ENCODE measurements around the gene DDAH1. TPM values are rescaled to one million over a fixed set of nuclear protein-coding genes. Genes with fewer than 3 reads are reported as not detected.
A peak's percentile ranks its signal among the peaks of the same experiment; 100 is the strongest.

Gene DDAH1
- total and polyA plus RNA-seq, 9 donors, result 3.3 to 32.3 (median 11.7) TPM

DNA sequence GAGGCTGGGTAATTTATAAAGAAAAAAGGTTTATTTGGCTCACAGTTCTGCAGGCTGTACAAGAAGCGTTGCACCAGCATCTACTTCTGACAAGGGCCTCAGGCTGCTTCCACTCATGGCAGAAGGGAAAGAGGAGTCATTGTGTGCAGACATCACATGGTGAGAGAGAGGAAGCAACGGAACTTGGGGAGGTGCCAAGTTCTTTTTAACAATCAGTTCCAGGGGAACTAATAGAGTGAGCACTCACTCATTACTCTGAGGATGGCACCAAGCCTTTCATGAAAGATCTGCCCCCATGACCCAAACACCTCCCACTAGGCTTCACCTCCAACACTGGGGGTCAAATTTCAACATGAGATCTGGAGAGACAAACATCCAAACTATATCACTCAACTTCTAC lies 77.2 kb downstream of the DDAH1 start:
- Histone ChIP-seq H3K4me1 (ENCODE audit: insufficient read depth) (no peaks in the 10 kb centered on the region), H3K27me3 (no peaks in the 10 kb centered on the region), H3K27ac (no peak overlapping the region), H3K36me3 (no peaks in the 10 kb centered on the region), H3K9me3 (no peaks in the 10 kb centered on the region), H3K4me3 (no peak overlapping the region)
- 69 to 73% (median 72%) methylated on average over 2 of the region's 2 CpGs for WGBS, 3 donors
- TF ChIP-seq POLR2A (IDR thresholded peaks at IDR 0.05) (no peak), EP300 (IDR thresholded peaks at IDR 0.05) (no peak), CTCF (IDR thresholded peaks at IDR 0.05) (no peak)
- intact Hi-C loops (cut with DNase I), result no loop called here
- no peak for DNase-seq

DNA sequence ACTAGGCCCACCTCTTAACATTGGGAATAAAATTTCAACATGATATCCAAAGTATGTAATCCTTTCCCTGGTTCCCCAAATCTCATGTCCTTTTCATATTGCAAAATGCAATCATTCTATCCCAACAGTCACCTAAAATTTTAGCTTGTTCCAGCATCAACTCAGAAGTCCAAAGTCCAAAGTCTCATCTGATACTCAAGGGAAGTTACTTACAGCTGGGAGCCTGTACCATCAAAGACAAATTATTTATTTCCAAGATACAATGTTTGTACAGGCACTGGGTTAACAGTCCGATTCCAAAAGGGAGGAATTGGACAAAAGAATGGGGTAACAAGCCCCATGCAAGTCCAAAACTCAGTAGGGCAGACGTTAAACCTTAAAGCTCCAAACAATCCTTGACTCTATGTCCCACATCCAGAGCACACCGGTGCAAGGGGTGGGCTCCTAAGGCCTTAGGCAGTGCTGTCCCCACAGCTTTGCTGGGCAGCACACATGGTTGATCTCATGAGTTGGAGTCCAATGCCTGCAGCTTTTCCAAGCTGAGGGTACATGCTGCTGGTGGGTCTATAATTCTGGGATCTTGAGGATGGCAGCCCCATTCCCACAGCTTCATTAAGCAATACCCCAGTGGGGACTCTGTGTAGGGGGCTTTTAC lies 78.8 kb downstream of the DDAH1 start:
- TF ChIP-seq EP300 (IDR thresholded peaks at IDR 0.05), result no peak
- no peak for TF ChIP-seq CTCF (IDR thresholded peaks at IDR 0.05)
- no peak for TF ChIP-seq POLR2A (IDR thresholded peaks at IDR 0.05)
- DNase-seq, result no peak
- H3K27ac ChIP-seq, result no peak overlapping the region
- H3K4me3 ChIP-seq, result no peak overlapping the region
- H3K9me3 ChIP-seq, result no peaks in the 10 kb centered on the region
- WGBS, 3 donors, result 98 to 100% (median 100%) methylated on average over 3 of the region's 3 CpGs
- intact Hi-C loops (cut with DNase I), result no loop called here
- no peaks in the 10 kb centered on the region for H3K4me1 ChIP-seq (ENCODE audit: insufficient read depth)
- H3K27me3 ChIP-seq, result no peaks in the 10 kb centered on the region
- H3K36me3 ChIP-seq, result no peaks in the 10 kb centered on the region

GRCh38 chr1:85379203-85380136 lies 85.5 kb downstream of the DDAH1 start:
- Histone ChIP-seq H3K4me1 (ENCODE audit: insufficient read depth) (peaks cover 5% of the 10 kb centered on the region), H3K27ac (peak overlapping the region in 1 of 2 donors; percentile 1), H3K36me3 (no peaks in the 10 kb centered on the region), H3K27me3 (no peaks in the 10 kb centered on the region), H3K4me3 (no peak overlapping the region), H3K9me3 (no peaks in the 10 kb centered on the region)
- DNase-seq, result no peak
- intact Hi-C loops (cut with DNase I), result no loop called here
- no peak for TF ChIP-seq POLR2A (IDR thresholded peaks at IDR 0.05)
- TF ChIP-seq EP300 (IDR thresholded peaks at IDR 0.05), result no peak
- TF ChIP-seq CTCF (IDR thresholded peaks at IDR 0.05), result no peak
- WGBS, 3 donors, result 69 to 74% (median 73%) methylated on average over 4 of the region's 4 CpGs

DNA sequence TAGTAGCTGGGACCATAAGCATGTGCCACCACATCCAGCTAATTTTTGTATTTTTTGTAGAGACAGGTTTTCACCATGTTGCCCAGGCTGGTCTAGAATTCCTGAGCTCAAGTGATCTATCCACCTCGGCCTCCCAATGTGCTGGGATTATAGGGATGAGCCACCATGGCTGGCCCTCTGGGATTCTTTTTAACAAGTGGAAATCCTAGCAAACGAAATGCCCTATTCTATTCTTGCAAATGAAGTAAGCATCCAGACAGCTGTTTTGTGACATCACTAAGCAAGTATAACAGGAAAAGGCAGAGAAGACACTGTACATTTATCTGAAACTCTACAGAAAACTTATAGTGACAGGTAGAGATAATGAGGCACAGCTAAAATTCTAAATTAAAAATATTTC lies 86.4 kb downstream of the DDAH1 start:
- no peak overlapping the region for H3K4me3 ChIP-seq
- DNase-seq, result no peak
- no peaks in the 10 kb centered on the region for H3K27me3 ChIP-seq
- H3K9me3 ChIP-seq, result no peaks in the 10 kb centered on the region
- peaks cover 9% of the 10 kb centered on the region for H3K4me1 ChIP-seq (ENCODE audit: insufficient read depth)
- no peak for TF ChIP-seq POLR2A (IDR thresholded peaks at IDR 0.05)
- TF ChIP-seq CTCF (IDR thresholded peaks at IDR 0.05), result no peak
- no peak for TF ChIP-seq EP300 (IDR thresholded peaks at IDR 0.05)
- WGBS, 3 donors, result 91 to 94% (median 93%) methylated on average over 2 of the region's 2 CpGs
- no peaks in the 10 kb centered on the region for H3K36me3 ChIP-seq
- intact Hi-C loops (cut with DNase I), result no loop called here
- no peak overlapping the region for H3K27ac ChIP-seq

Data from ovary (tissue), 9 donors.